ENCODE data around the gene CYP3A5. TPM values are rescaled to one million over a fixed set of nuclear protein-coding genes. Genes with fewer than 3 reads are reported as not detected.

CYP3A5 gene
- total RNA-seq, 2 donors from 2014 or later, result 0.38 to 0.42 TPM

DNA sequence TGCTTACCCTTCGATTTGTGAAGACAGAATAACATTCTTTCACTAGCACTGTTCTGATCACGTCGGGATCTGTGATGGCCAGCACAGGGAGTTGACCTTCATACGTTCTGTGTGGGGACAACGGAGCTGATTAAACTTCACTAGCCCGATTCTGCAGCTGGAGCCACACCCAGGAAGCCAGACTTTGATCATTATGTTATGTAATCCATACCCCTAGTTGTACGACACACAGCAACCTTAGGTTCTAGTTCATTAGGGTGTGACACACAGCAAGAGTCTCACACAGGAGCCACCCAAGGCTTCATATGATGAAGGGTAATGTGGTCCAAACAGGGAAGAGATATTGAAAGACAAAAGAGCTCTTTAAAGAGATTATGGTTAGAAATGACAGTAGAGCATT, 7.2 kb downstream of the CYP3A5 start:
- DNase-seq, result no peak
- Histone ChIP-seq H3K27me3 (ENCODE audit: control insufficient read depth, insufficient read depth, low read length, poor library complexity, severe bottlenecking) (no peaks in the 10 kb centered on the region), H3K9ac (ENCODE audit: extremely low read depth, low read length, poor library complexity, severe bottlenecking) (no peak overlapping the region), H3K36me3 (ENCODE audit: control insufficient read depth, insufficient read depth, low read length) (no peaks in the 10 kb centered on the region), H3K9me3 (ENCODE audit: control insufficient read depth, low read length) (no peaks in the 10 kb centered on the region), H3K27ac (ENCODE audit: low read depth, low read length) (no peak overlapping the region), H3K4me3 (ENCODE audit: low read length) (no peak overlapping the region), H3K4me1 (ENCODE audit: control insufficient read depth, insufficient read depth, low read length) (no peaks in the 10 kb centered on the region)
- H3K9me3 Mint-ChIP-seq, result no peaks in the 10 kb centered on the region
- no peaks in the 10 kb centered on the region for H3K4me1 Mint-ChIP-seq
- 94 to 95% methylated on average over 6 to 7 of the region's 7 CpGs for WGBS, 2 experiments (ENCODE audit: insufficient coverage in 1 of 2, insufficient read length in 1 of 2)
- H3K27me3 Mint-ChIP-seq (ENCODE audit: insufficient read depth), result no peaks in the 10 kb centered on the region
- H3K36me3 Mint-ChIP-seq (ENCODE audit: low read depth), result no peaks in the 10 kb centered on the region
- TF ChIP-seq, protein P1, sequence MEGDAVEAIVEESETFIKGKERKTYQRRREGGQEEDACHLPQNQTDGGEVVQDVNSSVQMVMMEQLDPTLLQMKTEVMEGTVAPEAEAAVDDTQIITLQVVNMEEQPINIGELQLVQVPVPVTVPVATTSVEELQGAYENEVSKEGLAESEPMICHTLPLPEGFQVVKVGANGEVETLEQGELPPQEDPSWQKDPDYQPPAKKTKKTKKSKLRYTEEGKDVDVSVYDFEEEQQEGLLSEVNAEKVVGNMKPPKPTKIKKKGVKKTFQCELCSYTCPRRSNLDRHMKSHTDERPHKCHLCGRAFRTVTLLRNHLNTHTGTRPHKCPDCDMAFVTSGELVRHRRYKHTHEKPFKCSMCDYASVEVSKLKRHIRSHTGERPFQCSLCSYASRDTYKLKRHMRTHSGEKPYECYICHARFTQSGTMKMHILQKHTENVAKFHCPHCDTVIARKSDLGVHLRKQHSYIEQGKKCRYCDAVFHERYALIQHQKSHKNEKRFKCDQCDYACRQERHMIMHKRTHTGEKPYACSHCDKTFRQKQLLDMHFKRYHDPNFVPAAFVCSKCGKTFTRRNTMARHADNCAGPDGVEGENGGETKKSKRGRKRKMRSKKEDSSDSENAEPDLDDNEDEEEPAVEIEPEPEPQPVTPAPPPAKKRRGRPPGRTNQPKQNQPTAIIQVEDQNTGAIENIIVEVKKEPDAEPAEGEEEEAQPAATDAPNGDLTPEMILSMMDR (conservative IDR thresholded peaks at IDR 0.05), result no peak
- H3K4me3 Mint-ChIP-seq, result no peak overlapping the region
- H3K27ac Mint-ChIP-seq, result no peak overlapping the region

DNA sequence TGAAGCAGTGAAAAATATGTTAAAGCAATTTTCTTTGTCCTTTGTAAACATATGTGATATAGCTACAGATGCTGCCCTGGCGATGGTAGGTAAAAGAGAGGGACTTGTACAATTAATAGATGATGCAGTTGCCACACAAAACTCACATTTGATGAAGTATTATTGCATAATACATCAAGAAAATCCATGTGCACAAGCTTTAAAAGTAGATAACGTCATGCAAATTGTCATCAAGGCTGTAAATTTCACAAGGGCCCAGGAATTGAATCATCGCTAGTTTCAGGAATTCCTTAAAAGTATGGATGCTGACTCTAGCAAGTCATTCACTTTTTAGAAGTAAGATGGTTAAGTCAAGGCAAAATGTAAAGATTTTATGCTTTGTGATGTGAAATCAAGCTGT, 10.0 kb downstream of the CYP3A5 start:
- 88 to 100% methylated on average over 2 to 3 of the region's 3 CpGs for WGBS, 2 experiments (ENCODE audit: insufficient coverage in 1 of 2, insufficient read length in 1 of 2)

DNA sequence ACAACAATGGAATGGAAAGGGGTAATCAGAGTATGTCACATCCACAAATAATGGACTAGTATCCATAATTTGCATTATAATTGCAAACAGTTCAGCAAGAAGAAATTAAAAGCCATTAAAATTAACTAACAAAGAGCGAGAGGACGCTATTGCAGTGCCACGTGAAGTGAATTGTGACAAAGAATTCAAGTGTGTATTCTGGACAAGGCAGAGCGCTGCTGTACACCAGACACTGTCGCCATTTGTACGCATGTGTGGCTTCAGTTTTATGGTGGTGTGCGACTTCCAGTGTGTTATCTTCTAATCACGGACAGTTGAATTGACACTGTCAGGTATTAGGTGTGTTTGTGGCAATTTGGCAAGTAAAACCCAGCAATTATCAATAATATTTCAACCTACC, 11.3 kb downstream of the CYP3A5 start:
- H3K4me3 ChIP-seq (ENCODE audit: low read length), result no peak overlapping the region
- no peaks in the 10 kb centered on the region for H3K27me3 Mint-ChIP-seq (ENCODE audit: insufficient read depth)
- WGBS, 2 experiments (ENCODE audit: insufficient coverage in 1 of 2, insufficient read length in 1 of 2), result 94 to 96% methylated on average over 7 to 8 of the region's 8 CpGs
- TF ChIP-seq, protein P1 (conservative IDR thresholded peaks at IDR 0.05), result no peak
- no peak overlapping the region for H3K27ac ChIP-seq (ENCODE audit: low read depth, low read length)
- H3K9me3 ChIP-seq (ENCODE audit: control insufficient read depth, low read length), result no peaks in the 10 kb centered on the region
- no peak overlapping the region for H3K9ac ChIP-seq (ENCODE audit: extremely low read depth, low read length, poor library complexity, severe bottlenecking)
- peaks cover 1% of the 10 kb centered on the region for H3K36me3 Mint-ChIP-seq (ENCODE audit: low read depth)
- H3K4me1 ChIP-seq (ENCODE audit: control insufficient read depth, insufficient read depth, low read length), result no peaks in the 10 kb centered on the region
- no peaks in the 10 kb centered on the region for H3K4me1 Mint-ChIP-seq
- DNase-seq, result no peak
- H3K9me3 Mint-ChIP-seq, result no peaks in the 10 kb centered on the region
- no peaks in the 10 kb centered on the region for H3K36me3 ChIP-seq (ENCODE audit: control insufficient read depth, insufficient read depth, low read length)
- H3K27ac Mint-ChIP-seq, result no peak overlapping the region
- H3K27me3 ChIP-seq (ENCODE audit: control insufficient read depth, insufficient read depth, low read length, poor library complexity, severe bottlenecking), result no peaks in the 10 kb centered on the region
- H3K4me3 Mint-ChIP-seq, result no peak overlapping the region

More for the DNA sequence above, 10.0 kb downstream of the CYP3A5 start:
- no peaks in the 10 kb centered on the region for H3K36me3 ChIP-seq (ENCODE audit: control insufficient read depth, insufficient read depth, low read length)
- H3K9me3 ChIP-seq (ENCODE audit: control insufficient read depth, low read length), result no peaks in the 10 kb centered on the region
- H3K27ac Mint-ChIP-seq, result no peak overlapping the region
- H3K27ac ChIP-seq (ENCODE audit: low read depth, low read length), result no peak overlapping the region
- H3K27me3 ChIP-seq (ENCODE audit: control insufficient read depth, insufficient read depth, low read length, poor library complexity, severe bottlenecking), result no peaks in the 10 kb centered on the region
- no peak overlapping the region for H3K4me3 Mint-ChIP-seq
- no peaks in the 10 kb centered on the region for H3K27me3 Mint-ChIP-seq (ENCODE audit: insufficient read depth)
- no peaks in the 10 kb centered on the region for H3K4me1 Mint-ChIP-seq
- H3K4me3 ChIP-seq (ENCODE audit: low read length), result no peak overlapping the region
- H3K36me3 Mint-ChIP-seq (ENCODE audit: low read depth), result no peaks in the 10 kb centered on the region
- H3K9ac ChIP-seq (ENCODE audit: extremely low read depth, low read length, poor library complexity, severe bottlenecking), result no peak overlapping the region
- TF ChIP-seq, protein P1 (conservative IDR thresholded peaks at IDR 0.05), result no peak
- no peak for DNase-seq
- no peaks in the 10 kb centered on the region for H3K9me3 Mint-ChIP-seq
- H3K4me1 ChIP-seq (ENCODE audit: control insufficient read depth, insufficient read depth, low read length), result no peaks in the 10 kb centered on the region

Measured in endodermal cell (in vitro differentiated cells).